Measurements from ENCODE around the gene BOC.

The BOC gene

DNA sequence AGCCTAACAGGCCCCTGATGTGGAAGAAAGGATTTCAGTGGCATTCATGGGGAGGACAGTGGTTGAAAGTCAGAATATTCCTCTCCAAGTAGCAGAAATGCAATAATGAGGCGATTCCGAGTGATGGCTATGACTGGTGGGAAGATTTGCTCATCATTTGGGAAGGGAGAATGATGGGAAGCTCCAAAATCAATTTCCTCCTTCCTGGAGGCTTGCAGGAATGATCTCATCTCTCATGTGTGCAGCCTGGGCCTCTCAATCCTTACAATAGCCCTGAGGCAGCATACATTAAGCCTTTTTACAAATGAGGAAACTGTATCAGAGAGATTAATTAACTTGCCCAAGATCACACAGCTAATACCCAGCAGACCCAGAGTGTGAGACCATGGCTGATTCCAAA, 58.7 kb downstream of the BOC start:
- DNase-seq (no peak), ATAC-seq (no peak)

DNA sequence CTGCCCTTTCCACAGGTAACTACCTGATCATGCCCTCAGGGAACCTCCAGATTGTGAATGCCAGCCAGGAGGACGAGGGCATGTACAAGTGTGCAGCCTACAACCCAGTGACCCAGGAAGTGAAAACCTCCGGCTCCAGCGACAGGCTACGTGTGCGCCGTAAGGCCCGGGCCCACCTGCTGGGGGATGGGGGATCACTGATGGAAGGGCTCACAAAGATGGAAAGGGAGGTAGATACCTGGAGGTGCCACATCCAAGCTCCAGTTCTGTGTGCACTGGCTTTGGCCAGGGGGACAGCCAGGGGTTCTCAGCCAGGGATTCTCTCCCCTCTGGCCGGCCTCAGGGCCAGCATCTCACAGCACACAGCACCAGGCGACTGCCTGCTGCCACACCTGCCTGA, 59.4 kb downstream of the BOC start:
- ATAC-seq (no peak), DNase-seq (no peak)

DNA sequence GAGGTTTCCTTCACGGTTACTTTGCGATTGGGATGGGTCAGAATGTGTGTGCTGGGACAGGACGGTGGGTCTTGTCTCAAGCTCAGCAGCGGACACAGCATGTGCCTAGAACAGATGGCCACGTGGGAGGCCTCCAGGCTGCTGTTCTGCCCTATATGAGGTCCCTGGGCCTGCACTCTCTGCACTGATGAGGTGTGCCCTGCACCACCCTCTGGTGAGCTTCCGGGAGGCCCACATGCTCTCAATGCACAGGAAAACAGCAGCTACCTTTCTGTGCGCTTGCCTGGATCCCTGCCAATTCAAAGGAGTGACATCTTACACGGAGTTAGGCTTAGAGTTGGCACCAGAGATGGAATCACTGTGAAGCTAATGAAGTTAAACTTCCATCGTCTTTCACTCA, 59.8 kb downstream of the BOC start:
- no peak for DNase-seq
- no peak for ATAC-seq

DNA sequence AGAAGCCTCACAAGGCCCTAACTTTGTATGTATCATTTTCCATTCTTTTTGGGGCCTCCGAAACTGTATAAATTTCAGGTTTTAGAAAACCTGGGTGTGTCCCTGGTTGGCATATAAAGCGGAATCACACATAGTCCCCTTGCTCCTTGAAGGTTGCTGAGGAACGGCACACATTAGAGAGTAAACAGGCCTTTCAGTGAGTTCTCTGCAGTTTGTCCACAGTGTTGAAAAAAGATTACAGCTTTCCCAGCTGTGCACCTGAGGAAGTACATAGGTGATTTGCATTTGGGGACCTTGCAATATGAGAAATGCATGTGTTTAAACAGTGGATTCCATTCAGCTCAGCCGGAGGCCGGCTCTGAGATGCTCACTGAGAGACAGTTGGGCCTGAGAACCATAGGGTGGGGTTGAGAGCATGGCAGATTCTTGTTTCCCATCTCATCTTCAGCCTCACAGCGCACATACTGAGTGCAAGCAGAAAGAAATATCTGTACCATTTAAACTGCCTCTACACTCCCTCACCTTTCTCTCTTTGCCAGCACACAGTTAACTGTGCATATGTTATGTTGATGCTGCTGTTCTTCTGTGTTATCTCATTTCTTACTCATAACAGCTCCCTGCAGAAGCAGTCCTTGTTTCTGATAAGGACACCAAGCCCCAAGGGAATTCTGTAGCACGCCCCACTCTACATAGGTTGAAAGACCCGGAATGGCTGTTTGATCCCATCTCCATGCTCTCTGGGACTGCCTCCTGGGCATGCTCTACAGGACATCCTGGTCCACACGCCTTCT, 60.4 kb downstream of the BOC start:
- ATAC-seq = no peak
- no peak for DNase-seq

- DNase-seq (no peak), ATAC-seq (no peak)
Measured at GRCh38 chr3:113272385-113272779, 61.0 kb downstream of the BOC start.

DNA sequence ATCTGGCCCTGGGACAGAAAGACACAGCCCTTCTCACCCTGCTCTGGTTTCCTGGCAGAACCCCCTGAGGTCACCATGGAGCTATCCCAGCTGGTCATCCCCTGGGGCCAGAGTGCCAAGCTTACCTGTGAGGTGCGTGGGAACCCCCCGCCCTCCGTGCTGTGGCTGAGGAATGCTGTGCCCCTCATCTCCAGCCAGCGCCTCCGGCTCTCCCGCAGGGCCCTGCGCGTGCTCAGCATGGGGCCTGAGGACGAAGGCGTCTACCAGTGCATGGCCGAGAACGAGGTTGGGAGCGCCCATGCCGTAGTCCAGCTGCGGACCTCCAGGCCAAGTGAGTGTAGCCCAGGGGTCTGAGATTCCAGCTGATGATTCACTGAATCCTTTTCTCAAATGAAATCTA, 61.7 kb downstream of the BOC start:
- ATAC-seq (no peak), DNase-seq (no peak)

DNA sequence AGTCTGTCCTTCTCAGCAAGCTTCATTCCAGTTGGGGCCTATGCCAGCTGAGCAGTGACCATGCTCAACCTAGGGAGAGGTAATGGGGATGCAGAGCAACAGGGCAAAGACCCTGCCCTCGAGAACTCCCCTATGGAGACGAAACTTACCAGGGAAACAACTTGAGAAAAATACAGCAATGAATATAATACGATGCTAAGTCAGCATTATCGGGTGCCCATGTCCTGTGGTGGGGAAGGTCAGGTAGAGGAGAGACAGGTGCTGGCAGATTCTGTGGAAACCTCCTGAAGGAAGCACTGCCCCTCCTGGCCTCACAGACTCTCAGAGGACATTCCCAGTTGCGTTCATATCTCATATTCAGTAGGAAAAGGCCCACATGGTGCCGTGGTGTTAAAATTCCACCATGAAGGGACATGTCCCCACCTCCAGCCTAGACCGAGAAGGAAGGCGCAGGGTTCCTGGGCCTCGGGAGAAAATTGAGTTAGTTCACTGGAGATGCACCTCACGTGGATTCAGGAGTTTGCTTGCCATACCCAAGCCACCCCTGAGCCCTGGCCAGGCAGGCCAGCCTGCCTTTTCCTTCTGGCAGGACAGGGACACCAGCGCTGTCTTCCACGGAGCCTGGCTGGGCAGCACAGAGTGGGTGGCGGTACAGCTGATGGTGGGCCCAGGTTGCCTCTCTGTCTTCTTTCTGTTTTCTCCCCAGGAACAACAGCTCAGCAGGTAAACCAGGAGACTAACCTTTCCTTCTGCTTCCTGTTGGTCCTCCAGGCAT, 62.4 kb downstream of the BOC start:
- no peak for ATAC-seq
- no peak for DNase-seq

- no peak for ATAC-seq
- DNase-seq = no peak
Measured at GRCh38 chr3:113274425-113275257, 63.3 kb downstream of the BOC start.

- DNase-seq = no peak
- no peak for ATAC-seq
Measured at GRCh38 chr3:113275258-113275556, 63.9 kb downstream of the BOC start.

- DNase-seq (no peak), ATAC-seq (no peak)
Measured at GRCh38 chr3:113275583-113275928, 64.2 kb downstream of the BOC start.

DNA sequence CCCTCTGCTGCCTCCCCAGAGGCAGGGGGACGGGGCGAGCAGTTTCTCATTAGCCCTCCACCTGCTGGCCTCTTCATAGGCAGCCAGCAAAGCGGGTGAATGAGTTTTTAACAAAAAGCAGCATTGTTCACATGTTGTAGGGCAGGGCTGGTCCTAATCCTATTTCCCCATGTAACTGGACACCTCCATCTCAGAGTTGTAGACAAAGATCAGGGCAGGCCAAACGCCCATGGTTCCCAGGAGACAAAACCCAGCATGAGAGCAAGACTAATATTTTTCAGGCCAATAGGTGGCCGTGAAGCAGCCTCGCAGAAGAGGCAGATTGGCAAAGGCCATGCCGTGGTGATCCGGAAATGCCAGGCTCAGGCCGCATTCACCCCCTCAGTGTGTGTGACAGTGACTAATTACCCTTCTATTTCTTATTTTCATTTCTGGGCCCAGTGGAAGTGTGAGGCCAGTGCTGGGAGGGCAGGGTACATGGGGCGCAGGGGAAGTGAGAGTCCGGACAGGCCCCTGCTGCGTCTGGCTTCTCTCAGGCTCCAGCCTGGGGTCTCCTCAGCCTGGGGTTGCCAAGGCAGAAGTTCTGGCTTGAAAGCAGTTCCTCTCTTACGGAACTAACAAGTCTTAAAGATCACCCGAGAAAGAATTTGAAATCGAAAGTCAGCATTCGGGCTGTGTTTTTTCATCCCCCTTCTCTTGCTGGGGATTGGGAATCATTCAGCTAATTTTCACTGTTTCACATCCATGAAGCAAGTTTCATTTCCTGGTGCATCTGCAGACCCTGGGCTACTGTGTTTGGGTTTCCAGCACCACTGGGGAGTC, 64.8 kb downstream of the BOC start:
- peak; percentile 41 for ATAC-seq
- DNase-seq = peak; percentile 13

GRCh38 chr3:113276751-113277080, 65.4 kb downstream of the BOC start:
- no peak for ATAC-seq

GRCh38 chr3:113277414-113277813, 66.1 kb downstream of the BOC start:
- ATAC-seq = no peak
- no peak for DNase-seq

More at GRCh38 chr3:113276751-113277080, 65.4 kb downstream of the BOC start:
- no peak for DNase-seq

DNA sequence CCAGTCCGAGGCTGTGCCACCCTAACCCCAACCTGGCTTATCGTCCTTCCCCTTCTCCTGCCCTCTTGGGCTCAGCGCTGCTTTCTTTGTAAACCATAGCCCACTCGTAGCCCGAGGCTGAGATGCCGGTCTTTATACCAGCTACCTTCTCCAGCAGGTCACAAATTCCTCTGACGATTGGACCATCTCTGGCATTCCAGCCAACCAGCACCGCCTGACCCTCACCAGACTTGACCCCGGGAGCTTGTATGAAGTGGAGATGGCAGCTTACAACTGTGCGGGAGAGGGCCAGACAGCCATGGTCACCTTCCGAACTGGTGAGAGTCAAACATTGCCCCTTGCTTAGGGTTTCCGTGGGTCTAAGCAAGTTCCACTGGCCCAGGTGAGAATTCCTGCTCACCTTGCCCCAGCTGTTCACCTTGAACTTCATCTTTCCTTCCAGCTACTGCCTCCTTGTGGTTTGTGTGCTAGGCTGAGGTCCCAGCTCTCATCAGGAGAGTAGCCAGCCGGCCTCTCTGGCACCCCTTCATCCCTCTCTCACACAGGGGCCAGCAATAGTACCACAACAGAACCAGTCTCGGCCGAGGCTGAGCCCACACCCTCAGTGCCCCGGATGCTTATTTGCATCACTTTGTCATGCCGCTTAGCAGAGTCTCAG, 66.7 kb downstream of the BOC start:
- DNase-seq (no peak), ATAC-seq (no peak)

GRCh38 chr3:113278599-113278955, 67.2 kb downstream of the BOC start:
- DNase-seq (no peak), ATAC-seq (no peak)

GRCh38 chr3:113279686-113280085, 68.3 kb downstream of the BOC start:
- ATAC-seq (no peak), DNase-seq (no peak)

DNA sequence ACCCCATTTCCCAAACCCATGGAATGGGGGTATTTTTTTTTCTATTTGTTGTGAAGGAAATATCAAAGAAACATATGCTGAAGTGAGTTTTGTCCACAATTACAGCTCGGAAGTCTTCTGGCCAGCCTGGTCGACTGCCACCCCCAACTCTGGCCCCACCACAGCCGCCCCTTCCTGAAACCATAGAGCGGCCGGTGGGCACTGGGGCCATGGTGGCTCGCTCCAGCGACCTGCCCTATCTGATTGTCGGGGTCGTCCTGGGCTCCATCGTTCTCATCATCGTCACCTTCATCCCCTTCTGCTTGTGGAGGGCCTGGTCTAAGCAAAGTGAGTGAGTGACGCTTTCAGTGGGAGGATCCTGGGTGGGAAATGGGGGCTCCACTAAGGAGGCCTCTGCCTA, 71.9 kb downstream of the BOC start:
- DNase-seq = no peak
- ATAC-seq = no peak

DNA sequence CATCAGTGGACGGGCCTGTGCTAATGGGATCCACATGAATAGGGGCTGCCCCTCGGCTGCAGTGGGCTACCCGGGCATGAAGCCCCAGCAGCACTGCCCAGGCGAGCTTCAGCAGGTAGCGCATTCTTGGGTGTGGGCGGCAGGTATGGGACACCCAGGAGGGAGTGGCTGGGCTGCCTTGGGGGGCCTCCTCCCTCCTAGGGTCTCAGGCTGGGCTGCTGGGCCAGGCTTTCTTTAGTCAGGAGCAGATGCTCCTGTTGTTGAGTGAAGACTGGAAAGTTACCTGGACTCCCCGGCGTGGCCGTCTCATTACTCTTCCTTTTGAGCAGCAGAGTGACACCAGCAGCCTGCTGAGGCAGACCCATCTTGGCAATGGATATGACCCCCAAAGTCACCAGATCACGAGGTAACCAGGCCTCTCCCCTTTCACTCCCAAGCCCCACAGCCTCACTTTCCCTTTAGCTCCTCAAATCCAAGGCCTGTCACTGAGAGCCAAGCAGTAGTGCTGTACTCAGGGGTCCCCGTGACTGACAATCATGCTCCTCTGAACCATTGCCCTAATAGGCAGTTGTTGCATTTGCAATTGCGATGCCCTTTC, 73.2 kb downstream of the BOC start:
- no peak for ATAC-seq
- DNase-seq = no peak

GRCh38 chr3:113285226-113285625, 73.9 kb downstream of the BOC start:
- no peak for ATAC-seq
- DNase-seq = no peak

- ATAC-seq = no peak
- no peak for DNase-seq
Measured at GRCh38 chr3:113285741-113286140, 74.4 kb downstream of the BOC start.

GRCh38 chr3:113286524-113286923, 75.2 kb downstream of the BOC start:
- no peak for ATAC-seq
- no peak for DNase-seq
